Muscle of back (tissue), 11 donors: Measurements from ENCODE around the gene NELL1. TPM values are rescaled to one million over a fixed set of nuclear protein-coding genes. Genes with fewer than 3 reads are reported as not detected.

Experiments
- DNase-seq, 3 donors: peaks; one replicate each; pipeline versions ENCODE4 v3.0.0 to v3.0.0-alpha.2; 2013
- polyA plus RNA-seq, 10 donors: library from polyadenylated mRNA; unstranded; fragments of 120-200 nt; gene quantifications; one replicate each; pipeline ENCODE4 v1.2.1, GENCODE V29; 2013; ENCODE audit not compliant: insufficient read length in 10 of 10

Gene NELL1
- polyA plus RNA-seq, 10 donors: 3.5 to 6.0 (median 4.9) TPM

GRCh38 chr11:21480240-21480639, 810.9 kb downstream of the NELL1 start:
- no peak for DNase-seq

- DNase-seq: no peak
These were observed 811.9 kb downstream of the NELL1 start for GRCh38 chr11:21481255-21481654.

GRCh38 chr11:21484039-21484438, 814.7 kb downstream of the NELL1 start:
- DNase-seq: no peak

DNA sequence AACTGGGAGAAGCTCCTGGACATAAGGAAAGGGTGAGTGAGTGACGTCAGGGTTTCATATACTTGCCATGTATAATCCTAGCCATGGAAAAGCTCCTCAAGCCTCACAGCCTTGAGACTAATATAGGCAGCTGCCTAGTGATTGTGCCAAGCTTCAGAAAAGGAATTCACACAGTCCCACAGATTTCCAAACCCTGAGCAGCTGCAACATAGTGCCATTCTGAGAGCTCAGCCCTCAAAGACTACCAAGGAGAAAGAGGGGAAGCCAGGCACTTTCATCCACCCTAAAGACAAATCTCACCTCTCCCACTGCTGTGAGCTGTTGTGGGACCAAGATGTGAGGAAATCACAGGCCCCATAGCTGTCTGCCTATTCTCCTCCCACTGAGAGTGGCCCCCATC, 815.6 kb downstream of the NELL1 start:
- DNase-seq: peak; percentile 19 to 48 (median 42)

DNA sequence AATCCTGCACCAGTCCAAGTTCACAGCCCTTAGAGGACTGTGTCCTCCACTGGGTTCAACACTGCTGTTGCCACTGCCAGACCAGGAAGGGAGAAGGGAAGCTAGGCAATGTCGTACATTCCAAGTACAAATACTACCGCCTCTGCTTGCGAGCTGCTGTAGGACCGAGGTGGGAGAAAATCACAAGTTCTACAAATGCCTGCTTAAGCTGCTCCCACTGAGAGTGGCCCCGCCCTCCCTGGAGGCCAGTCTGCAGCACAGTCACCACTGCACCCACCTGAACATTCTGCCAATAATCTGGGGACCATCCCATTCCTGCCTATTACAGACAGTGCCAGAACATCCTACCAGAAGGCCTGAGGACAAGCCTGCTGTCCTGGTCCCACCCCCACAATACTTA, 816.0 kb downstream of the NELL1 start:
- DNase-seq: peak in 1 of 3 donors; percentile 22

DNA sequence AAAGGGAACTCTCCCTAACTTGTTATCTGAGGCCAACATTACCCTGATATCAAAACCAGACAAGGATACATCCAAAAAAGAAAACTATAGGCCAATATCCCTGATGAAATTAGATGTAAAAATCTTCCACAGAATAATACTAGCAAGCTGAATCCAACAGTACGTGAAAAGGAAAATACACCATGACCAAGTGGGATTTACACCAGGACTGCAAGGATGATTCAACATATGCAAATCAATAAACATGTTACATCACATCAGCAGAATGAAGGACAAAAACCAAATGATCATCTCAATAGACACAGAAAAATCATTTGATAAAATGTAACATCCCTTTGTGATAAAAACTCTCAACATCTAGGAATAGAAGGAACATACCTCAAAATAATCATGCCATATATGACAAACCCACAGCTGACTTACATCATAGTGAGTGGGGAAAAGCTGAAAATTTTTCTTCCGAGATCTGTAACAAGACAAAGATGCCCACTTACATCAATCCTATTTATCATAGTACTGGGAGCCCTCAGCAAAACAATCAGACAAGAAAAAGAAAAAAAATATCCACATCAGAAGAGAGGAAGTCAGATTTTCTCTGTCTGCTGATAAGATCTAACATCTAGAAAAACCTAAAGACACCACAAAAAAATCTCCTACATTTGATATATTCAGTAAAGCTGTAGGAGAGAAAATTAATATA, 820.2 kb downstream of the NELL1 start:
- no peak for DNase-seq

DNA sequence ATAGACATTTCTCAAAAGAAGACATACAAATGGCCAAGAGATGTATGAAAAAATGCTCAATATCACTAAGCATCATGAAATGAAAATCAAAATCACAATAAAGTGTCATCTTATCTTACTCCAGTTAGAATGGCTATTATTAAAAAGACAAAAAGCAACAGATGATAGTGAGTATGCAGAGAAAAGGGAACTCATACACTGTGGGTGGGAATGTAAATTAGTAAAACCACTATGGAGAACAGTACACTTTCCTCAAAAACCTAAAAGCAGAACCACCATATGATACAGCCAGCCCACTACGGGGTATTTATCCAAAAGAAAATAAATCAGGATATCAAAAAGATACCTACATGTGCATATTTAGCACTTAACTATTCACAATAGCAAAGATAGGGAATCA, 823.5 kb downstream of the NELL1 start:
- DNase-seq: no peak

GRCh38 chr11:21494946-21495345, 825.6 kb downstream of the NELL1 start:
- DNase-seq: no peak

GRCh38 chr11:21495879-21496278, 826.5 kb downstream of the NELL1 start:
- no peak for DNase-seq

DNA sequence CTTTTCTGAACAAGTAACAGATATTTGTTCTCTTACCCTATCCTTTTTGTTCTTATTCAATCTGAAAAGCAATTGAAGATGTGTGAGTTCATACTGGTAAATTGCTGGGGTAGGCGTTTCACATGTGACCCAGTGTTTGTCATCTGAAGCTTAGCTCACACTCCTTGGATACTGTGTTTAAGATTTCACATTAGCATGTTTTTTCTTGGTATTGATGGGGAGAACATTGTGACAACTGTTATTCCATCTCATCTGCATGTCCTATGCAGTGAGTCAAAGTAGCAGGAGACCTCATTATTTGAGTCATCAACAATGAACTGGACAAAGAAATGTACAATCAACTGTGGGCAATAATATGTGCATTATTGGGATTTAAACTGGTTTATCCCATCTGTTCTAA, 831.9 kb downstream of the NELL1 start:
- no peak for DNase-seq

DNA sequence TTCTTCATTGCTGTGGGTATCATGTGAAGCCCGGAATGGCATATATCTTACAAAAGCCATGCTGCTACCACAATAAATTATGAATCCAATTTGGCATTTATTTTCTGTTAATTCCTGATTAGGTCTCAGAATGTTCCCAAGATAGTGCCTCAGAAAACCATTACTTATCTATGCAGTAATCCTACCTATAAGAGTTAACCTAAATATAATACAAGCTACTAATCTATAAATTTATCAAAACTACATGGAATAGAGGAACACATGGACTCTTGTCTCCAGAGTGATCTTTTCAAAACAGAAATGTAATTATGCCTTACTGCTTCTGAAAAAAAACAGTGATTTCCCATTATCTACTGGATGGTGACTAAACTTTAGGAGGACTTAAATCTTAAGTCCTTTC, 835.7 kb downstream of the NELL1 start:
- DNase-seq: no peak

DNA sequence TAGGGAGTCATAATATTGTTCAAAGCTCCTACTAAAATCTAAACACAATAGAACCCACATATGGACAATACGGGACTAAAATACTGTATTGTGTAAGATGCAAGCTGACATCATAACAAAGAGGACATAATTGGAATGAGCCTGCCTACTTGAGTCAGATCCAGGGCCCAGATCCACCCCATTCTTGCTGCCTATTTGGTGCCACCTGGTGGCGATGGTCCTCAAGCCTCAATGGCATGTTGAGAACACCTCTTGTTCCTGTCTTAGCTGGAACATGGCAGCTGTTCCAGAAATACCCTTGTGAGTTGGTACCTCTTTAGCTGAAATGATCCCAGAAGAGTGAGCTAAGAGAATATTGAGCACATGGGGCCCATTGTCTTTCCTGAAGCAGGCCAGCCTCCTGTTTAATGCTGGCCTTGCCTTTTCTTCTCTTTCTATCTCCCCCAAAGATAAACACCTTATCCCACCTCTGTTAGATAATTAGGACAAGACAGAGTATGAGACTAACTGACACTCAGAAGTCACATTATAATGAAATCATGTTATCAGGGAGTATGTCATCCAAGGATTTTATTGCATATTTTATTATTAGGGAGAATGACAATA, 842.6 kb downstream of the NELL1 start:
- DNase-seq: peak in 2 of 3 donors; percentile 12 to 22

GRCh38 chr11:21514316-21514715, 844.9 kb downstream of the NELL1 start:
- peak in 2 of 3 donors; percentile 3 to 4 for DNase-seq

- DNase-seq: no peak
These were observed 850.9 kb downstream of the NELL1 start for GRCh38 chr11:21520244-21520643.

GRCh38 chr11:21529187-21529586, 859.8 kb downstream of the NELL1 start:
- no peak for DNase-seq

DNA sequence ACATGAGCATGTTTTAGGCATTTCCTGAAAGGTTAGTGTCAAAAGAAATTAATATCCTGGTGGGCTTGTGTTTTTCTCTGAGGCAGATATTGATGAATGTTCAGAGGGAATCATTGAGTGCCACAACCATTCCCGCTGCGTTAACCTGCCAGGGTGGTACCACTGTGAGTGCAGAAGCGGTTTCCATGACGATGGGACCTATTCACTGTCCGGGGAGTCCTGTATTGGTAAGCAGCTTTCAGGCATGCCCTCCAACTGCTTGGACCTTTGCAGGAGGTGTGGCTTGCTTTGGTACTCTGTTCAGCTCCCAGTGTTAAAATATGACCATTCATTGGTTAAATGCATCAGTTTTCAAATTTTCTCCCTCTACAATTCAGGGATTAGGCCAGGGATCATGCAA, 864.9 kb downstream of the NELL1 start:
- DNase-seq: no peak

DNA sequence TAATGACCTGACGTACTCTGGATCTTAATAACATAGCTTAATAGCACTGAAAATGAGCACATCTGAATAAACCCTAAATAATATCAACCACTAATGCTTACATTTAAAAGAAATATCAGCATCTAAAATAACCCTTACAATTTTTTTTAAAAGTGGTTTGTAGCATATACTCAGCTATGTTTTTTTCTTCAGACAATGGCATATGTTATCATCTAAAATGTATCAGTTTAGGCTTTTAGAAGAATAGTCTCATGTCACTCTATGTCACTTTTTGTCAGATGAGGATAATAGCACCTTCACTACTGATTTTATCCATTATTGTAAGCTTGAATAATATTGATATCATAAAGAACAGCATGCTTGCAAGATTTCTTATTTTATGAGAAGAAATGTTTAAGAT, 868.6 kb downstream of the NELL1 start:
- no peak for DNase-seq

DNA sequence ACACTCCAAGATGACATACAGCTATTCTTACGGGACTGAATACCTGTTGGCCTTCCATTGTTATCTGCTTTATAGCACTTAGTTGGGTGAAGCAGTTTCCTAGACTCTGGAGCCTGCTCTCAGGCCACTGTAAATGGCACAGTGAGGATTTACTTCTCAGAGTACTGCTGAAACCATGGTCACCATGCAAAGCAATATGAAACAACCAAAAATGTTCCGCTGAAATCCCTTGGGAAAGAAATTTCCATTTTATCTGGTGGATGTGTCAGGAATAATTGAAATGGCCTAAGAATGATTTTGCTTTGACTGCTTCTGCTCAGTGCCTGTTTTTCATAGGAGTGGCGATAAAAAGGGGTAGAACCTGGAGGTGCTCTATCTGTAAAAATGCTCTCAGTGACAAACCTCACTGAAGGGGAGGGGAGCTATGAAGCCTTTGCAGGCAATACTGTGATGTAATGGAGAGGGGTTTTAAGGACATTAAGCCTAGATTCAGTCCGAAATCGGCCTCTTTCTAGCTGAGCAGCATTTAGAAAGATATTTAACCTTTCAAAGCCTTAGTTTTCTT, 871.9 kb downstream of the NELL1 start:
- DNase-seq: no peak

DNA sequence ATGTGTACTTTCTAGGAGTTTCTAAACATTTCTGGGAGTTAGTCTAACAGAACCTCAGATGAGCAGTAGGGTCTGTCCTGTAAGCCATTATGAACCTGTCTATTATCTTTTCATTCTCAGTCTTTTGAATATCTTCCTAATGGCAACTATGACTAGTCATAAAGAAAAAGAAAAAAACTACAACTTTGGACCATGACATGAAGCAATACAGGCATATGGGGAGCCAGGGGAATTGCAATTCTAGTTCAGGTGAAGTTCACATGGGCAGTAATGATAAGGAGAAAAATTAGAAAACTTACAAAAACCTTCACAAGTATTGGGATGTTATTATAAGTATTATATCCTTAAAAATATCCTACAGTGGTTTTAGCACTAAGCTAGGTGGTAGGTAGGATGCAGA, 874.5 kb downstream of the NELL1 start:
- no peak for DNase-seq

DNA sequence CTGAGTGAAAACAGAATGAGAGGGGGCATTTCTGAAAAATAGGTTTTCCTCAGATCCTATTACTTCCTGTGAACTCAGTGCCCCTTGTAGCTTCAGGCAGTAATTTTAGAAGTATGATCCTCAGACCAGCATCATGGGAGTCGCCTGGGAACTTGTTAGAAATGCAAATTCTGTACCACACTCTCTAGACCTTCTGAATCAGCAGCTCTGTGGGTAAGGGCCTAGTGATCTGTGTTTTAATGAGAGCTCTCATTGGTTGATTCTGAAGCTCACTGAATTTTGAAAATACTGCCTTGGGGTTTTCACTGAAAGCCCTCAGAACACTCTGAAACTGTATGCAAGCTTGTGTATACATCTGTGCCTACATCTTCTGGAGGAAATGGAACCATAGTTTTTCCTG, 876.3 kb downstream of the NELL1 start:
- DNase-seq: no peak

GRCh38 chr11:21546703-21547102, 877.3 kb downstream of the NELL1 start:
- no peak for DNase-seq

DNA sequence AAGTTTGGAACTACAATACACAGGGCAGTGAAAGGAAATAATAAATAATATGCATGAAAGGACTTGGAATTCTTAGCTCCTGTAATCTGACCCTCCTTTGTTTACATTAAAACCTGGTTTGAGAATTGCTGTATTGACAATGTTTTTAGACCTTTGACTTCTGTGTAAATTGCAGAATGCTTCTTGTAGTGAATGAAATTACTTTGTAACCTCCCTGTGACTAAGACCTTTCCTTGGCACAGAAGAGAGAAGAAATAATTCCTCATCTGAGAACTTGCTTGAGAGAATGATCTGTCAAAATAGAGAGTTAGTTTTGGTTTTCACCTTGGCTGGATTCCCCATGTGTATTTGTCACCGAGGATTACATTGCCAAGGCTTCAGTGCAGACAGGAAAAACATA, 883.5 kb downstream of the NELL1 start:
- DNase-seq: peak in 2 of 3 donors; percentile 6 to 13

DNA sequence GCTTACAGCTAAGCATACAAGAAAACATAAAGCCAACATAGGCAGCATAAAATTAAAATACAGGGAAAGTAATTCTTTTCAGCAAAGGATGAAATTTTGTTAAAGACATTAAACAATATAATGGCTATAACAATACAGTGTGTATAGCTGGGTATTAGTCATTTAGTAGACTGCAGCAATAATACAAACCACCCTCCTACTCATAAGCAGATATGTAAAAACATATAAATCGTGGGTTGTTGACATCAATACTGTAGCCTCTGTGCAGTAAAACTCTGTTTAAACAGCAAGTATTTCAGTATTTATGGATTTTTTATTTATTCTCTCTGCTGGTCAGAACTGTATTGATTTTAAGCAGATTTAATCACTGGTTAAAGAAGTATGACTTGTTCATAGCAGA, 884.4 kb downstream of the NELL1 start:
- no peak for DNase-seq

GRCh38 chr11:21554284-21554683, 884.9 kb downstream of the NELL1 start:
- DNase-seq: peak in 2 of 3 donors; percentile 10 to 23
